ENCODE results near the gene SEL1L2. TPM values are rescaled to one million over a fixed set of nuclear protein-coding genes. Genes with fewer than 3 reads are reported as not detected.

SEL1L2 gene
- total RNA-seq, 2 donors from 2014 or later: not detected

- no peak overlapping the region for H3K4me3 ChIP-seq (ENCODE audit: low read length)
- H3K9me3 ChIP-seq (ENCODE audit: control insufficient read depth, low read length): no peaks in the 10 kb centered on the region
- H3K9ac ChIP-seq (ENCODE audit: extremely low read depth, low read length, poor library complexity, severe bottlenecking): no peak overlapping the region
- no peak overlapping the region for H3K27ac ChIP-seq (ENCODE audit: low read depth, low read length)
- TF ChIP-seq CTCF (conservative IDR thresholded peaks at IDR 0.05): no peak
- H3K4me1 ChIP-seq (ENCODE audit: control insufficient read depth, insufficient read depth, low read length): no peaks in the 10 kb centered on the region
- H3K36me3 ChIP-seq (ENCODE audit: control insufficient read depth, insufficient read depth, low read length): no peaks in the 10 kb centered on the region
- Mint-ChIP-seq H3K9me3 (no peaks in the 10 kb centered on the region), H3K4me3 (no peak overlapping the region), H3K4me1 (peaks cover 6% of the 10 kb centered on the region), H3K27me3 (ENCODE audit: insufficient read depth) (no peaks in the 10 kb centered on the region), H3K27ac (no peak overlapping the region), H3K36me3 (ENCODE audit: low read depth) (no peaks in the 10 kb centered on the region)
- 74 to 91% methylated on average over 3 to 4 of the region's 4 CpGs for WGBS, 2 experiments (ENCODE audit: insufficient coverage in 1 of 2, insufficient read length in 1 of 2)
- no peak for DNase-seq
- H3K27me3 ChIP-seq (ENCODE audit: control insufficient read depth, insufficient read depth, low read length, poor library complexity, severe bottlenecking): no peaks in the 10 kb centered on the region
These were observed 60.1 kb downstream of the SEL1L2 start for GRCh38 chr20:13930281-13930680.

- Mint-ChIP-seq H3K36me3 (ENCODE audit: low read depth) (no peaks in the 10 kb centered on the region), H3K27ac (no peak overlapping the region), H3K4me3 (no peak overlapping the region), H3K9me3 (no peaks in the 10 kb centered on the region), H3K4me1 (peaks cover 1% of the 10 kb centered on the region), H3K27me3 (ENCODE audit: insufficient read depth) (no peaks in the 10 kb centered on the region)
- Histone ChIP-seq H3K4me1 (ENCODE audit: control insufficient read depth, insufficient read depth, low read length) (no peaks in the 10 kb centered on the region), H3K9me3 (ENCODE audit: control insufficient read depth, low read length) (no peaks in the 10 kb centered on the region), H3K4me3 (ENCODE audit: low read length) (no peak overlapping the region), H3K9ac (ENCODE audit: extremely low read depth, low read length, poor library complexity, severe bottlenecking) (no peak overlapping the region), H3K27ac (ENCODE audit: low read depth, low read length) (no peak overlapping the region), H3K27me3 (ENCODE audit: control insufficient read depth, insufficient read depth, low read length, poor library complexity, severe bottlenecking) (no peaks in the 10 kb centered on the region), H3K36me3 (ENCODE audit: control insufficient read depth, insufficient read depth, low read length) (no peaks in the 10 kb centered on the region)
- DNase-seq: no peak
- TF ChIP-seq CTCF (conservative IDR thresholded peaks at IDR 0.05): no peak
- WGBS, 2 experiments (ENCODE audit: insufficient coverage in 1 of 2, insufficient read length in 1 of 2): 90 to 96% methylated on average over 5 to 6 of the region's 6 CpGs
These were observed 60.6 kb downstream of the SEL1L2 start for GRCh38 chr20:13929836-13930235.

- Mint-ChIP-seq H3K27me3 (ENCODE audit: insufficient read depth) (no peaks in the 10 kb centered on the region), H3K27ac (no peak overlapping the region), H3K4me3 (no peak overlapping the region), H3K36me3 (ENCODE audit: low read depth) (no peaks in the 10 kb centered on the region), H3K9me3 (no peaks in the 10 kb centered on the region), H3K4me1 (no peaks in the 10 kb centered on the region)
- Histone ChIP-seq H3K27ac (ENCODE audit: low read depth, low read length) (no peak overlapping the region), H3K4me1 (ENCODE audit: control insufficient read depth, insufficient read depth, low read length) (no peaks in the 10 kb centered on the region), H3K36me3 (ENCODE audit: control insufficient read depth, insufficient read depth, low read length) (no peaks in the 10 kb centered on the region), H3K9ac (ENCODE audit: extremely low read depth, low read length, poor library complexity, severe bottlenecking) (no peak overlapping the region), H3K4me3 (ENCODE audit: low read length) (no peak overlapping the region), H3K9me3 (ENCODE audit: control insufficient read depth, low read length) (no peaks in the 10 kb centered on the region), H3K27me3 (ENCODE audit: control insufficient read depth, insufficient read depth, low read length, poor library complexity, severe bottlenecking) (no peaks in the 10 kb centered on the region)
- no peak for DNase-seq
- TF ChIP-seq CTCF (conservative IDR thresholded peaks at IDR 0.05): no peak
- 90 to 94% methylated on average over 2 to 5 of the region's 5 CpGs for WGBS, 2 experiments (ENCODE audit: insufficient coverage in 1 of 2, insufficient read length in 1 of 2)
These were observed 61.5 kb downstream of the SEL1L2 start for GRCh38 chr20:13928901-13929300.
